Measurements from ENCODE around the gene HHIPL1. TPM values are rescaled to one million over a fixed set of nuclear protein-coding genes. Genes with fewer than 3 reads are reported as not detected.
A peak's percentile ranks its signal among the peaks of the same experiment; 100 is the strongest.
"Not testable (repeated sequence)": the region's sequence is repeated elsewhere in the genome, so short reads cannot be mapped to it uniquely, and the experiment has no call there.

HHIPL1 gene
- total and polyA plus RNA-seq, 2 experiments from 2014 or later: 0.83 to 1.2 TPM

DNA sequence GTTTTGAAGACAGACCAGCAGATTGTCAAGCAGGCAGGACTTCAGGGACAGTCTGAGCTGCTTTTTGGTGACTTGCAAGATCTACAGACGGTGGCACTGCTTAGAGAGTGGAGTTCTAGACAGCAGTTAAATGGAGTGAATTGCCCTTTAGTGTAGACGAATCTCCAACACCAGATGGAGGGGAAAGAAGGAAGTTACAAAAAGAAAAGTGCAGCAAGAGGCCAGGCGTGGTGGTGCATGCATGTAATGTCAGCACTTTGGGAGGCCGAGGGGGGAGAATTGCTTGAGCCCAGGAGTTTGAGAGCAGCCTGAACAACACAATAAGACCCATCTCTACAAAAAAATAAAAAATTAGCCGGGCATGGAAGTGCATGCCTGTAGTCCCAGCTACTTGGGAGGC, 8.4 kb upstream of the HHIPL1 start:
- H3K36me3 ChIP-seq: no peaks in the 10 kb centered on the region
- no peaks in the 10 kb centered on the region for H3K27me3 ChIP-seq
- TF ChIP-seq, protein P1, sequence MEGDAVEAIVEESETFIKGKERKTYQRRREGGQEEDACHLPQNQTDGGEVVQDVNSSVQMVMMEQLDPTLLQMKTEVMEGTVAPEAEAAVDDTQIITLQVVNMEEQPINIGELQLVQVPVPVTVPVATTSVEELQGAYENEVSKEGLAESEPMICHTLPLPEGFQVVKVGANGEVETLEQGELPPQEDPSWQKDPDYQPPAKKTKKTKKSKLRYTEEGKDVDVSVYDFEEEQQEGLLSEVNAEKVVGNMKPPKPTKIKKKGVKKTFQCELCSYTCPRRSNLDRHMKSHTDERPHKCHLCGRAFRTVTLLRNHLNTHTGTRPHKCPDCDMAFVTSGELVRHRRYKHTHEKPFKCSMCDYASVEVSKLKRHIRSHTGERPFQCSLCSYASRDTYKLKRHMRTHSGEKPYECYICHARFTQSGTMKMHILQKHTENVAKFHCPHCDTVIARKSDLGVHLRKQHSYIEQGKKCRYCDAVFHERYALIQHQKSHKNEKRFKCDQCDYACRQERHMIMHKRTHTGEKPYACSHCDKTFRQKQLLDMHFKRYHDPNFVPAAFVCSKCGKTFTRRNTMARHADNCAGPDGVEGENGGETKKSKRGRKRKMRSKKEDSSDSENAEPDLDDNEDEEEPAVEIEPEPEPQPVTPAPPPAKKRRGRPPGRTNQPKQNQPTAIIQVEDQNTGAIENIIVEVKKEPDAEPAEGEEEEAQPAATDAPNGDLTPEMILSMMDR (IDR thresholded peaks at IDR 0.05; ENCODE audit: low read depth, low read length): no peak
- no peak overlapping the region for H3K4me3 ChIP-seq
- no peaks in the 10 kb centered on the region for H3K4me1 ChIP-seq (ENCODE audit: low read depth)
- no peak for DNase-seq (ENCODE audit: low read depth in 1 of 2, low spot score in 1 of 2)
- H3K27ac ChIP-seq: no peak overlapping the region
- no peaks in the 10 kb centered on the region for H3K9me3 ChIP-seq (ENCODE audit: low read depth)

DNA sequence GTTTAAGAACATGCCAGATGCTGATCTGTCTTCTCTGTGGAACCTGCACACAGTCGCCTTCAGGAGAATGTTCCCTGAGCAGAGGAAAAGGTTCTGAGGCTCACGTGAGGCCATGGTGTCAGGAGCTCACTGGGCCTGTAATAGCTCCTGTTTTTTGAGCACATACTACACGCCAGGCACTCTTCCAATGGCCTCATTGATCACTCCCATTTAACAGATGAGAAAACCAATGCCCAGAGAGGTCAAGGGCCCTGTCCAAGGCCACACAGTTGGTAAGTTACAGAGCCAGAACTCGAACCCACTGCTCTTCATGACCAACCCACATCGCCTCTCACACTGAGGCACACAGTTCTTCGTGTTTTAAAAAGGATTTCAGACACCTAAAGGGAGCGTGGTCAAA, 7.3 kb upstream of the HHIPL1 start:
- DNase-seq (ENCODE audit: low read depth in 1 of 2, low spot score in 1 of 2): no peak
- Histone ChIP-seq H3K27me3 (no peaks in the 10 kb centered on the region), H3K4me3 (no peak overlapping the region), H3K9me3 (ENCODE audit: low read depth) (no peaks in the 10 kb centered on the region), H3K27ac (no peak overlapping the region), H3K36me3 (no peaks in the 10 kb centered on the region), H3K4me1 (ENCODE audit: low read depth) (no peaks in the 10 kb centered on the region)
- TF ChIP-seq, protein P1 (IDR thresholded peaks at IDR 0.05; ENCODE audit: low read depth, low read length): no peak

DNA sequence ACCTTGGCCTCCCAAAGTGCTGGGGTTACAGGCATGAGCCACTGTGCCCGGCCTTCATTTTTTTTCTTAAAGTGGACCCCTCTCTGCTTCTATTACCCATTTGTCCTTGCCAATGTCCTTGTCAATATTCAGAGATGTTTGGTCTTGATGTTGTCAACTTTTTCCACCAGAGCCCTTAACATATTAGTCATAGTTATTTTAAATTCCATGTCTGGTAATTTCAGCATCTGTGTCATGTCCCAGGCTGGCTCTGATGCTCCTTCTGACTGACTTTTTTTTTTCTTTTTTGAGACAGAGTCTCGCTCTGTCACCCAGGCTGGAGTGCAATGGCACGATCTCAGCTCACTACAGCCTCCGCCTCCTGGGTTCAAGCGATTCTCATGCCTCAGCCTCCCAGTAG, 2.2 kb upstream of the HHIPL1 start:
- not testable (repeated sequence) for H3K4me1 ChIP-seq (ENCODE audit: low read depth); H3K27ac ChIP-seq; DNase-seq (ENCODE audit: low read depth in 1 of 2, low spot score in 1 of 2); H3K4me3 ChIP-seq; H3K36me3 ChIP-seq; H3K9me3 ChIP-seq (ENCODE audit: low read depth)
- peaks cover 20% of the 10 kb centered on the region for H3K27me3 ChIP-seq

DNA sequence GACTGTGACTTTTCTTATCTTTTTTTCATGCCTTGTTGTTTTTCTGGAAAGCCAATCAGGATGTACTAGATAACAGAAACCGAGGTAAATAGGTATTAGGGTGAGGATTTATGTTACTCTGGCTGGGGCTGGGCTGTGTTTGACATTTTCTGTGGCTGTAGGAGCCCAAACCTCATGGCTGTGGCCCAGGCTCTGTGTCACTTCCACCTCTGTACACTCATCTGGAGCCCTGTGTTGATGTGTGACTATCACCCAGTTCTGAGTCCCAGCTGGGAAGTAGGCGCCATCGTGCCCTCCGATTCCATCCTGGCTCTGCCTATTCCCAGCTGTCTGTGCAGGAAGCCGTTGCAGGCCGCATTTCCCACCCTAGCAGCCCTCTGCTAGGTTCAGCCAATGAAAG, 1.6 kb upstream of the HHIPL1 start:
- Histone ChIP-seq H3K9me3 (ENCODE audit: low read depth) (no peaks in the 10 kb centered on the region), H3K27me3 (peaks cover 20% of the 10 kb centered on the region), H3K4me3 (no peak overlapping the region), H3K27ac (no peak overlapping the region), H3K4me1 (ENCODE audit: low read depth) (no peaks in the 10 kb centered on the region), H3K36me3 (no peaks in the 10 kb centered on the region)
- DNase-seq (ENCODE audit: low read depth in 1 of 2, low spot score in 1 of 2): no peak
- TF ChIP-seq, protein P1 (IDR thresholded peaks at IDR 0.05; ENCODE audit: low read depth, low read length): no peak

DNA sequence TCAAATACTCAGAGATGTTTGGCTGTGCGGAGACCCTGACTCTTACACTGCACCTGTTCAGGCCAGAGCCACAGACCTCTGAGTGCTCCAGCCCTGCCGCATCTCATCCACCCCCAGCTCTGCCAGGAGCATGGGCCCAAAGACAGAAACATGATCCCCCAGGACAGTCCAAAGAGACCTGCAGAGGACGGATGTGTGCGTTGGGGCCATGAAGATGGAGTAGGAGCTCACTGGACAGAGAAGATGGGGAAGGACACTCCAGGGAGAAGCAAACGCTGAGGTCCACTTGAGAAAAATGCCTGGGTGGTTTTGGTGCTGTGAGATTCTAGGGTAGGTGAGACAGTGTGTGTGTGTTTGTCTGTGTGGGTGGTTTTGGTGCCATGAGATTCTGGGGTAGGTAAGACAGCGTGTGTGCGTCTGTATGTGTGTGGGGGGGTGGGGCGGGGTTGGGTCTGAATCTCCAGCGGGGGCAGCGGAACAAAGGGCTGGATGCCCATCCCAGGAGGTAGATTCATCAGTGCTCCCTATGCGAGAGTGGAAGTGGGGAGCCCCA, 818 bp upstream of the HHIPL1 start:
- TF ChIP-seq, protein P1 (IDR thresholded peaks at IDR 0.05; ENCODE audit: low read depth, low read length): no peak
- no peak for DNase-seq (ENCODE audit: low read depth in 1 of 2, low spot score in 1 of 2)
- no peak overlapping the region for H3K4me3 ChIP-seq
- peaks cover 20% of the 10 kb centered on the region for H3K27me3 ChIP-seq
- no peaks in the 10 kb centered on the region for H3K9me3 ChIP-seq (ENCODE audit: low read depth)
- no peaks in the 10 kb centered on the region for H3K4me1 ChIP-seq (ENCODE audit: low read depth)
- H3K36me3 ChIP-seq: no peaks in the 10 kb centered on the region
- H3K27ac ChIP-seq: no peak overlapping the region

DNA sequence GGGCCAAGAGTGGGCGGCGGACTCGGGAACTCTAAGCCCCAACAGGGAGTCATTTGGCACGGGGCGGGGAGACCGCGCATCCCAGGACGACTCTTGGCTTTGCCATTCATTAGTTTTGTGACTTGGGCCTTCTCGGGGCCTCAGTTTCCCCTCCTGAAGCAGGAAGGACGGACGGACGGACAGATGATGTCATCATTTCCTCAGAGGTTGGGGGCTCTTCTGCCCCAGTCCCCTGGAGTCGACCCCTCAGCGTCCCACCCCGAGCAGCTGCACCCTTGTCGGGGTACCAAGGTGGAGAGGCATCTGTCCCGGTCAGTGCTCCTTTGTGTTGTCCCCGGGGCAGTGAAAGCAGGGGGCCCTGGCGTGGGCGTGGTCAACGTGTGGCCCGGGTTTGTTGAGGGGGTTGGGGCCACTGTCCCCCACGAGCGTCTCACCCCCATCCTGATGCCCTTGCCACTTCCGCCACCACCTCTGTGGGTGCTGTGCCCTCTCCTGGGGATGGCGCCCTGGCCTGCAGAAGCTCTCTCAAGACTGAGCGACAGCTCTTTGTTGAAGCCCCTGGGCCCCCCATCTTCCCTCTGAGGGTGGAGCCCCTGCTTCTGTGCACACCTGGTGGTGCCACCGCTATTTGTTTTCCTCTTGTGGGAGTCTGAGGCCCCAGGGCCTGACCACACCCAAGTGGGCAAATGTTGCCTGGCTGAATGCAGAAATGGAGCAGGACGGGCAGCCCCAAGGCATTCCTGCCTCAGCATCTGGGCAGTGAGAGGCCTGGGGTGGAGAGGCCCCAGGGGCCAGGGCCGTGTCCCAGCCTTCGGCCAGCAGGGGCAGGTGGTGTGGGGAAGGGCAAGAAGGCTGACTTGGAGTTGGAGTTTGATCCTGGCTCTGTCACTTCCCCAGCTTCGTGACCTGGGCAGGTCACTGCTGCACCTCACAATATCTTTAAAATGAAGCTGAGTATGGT, 896 bp downstream of the HHIPL1 start:
- H3K4me3 ChIP-seq: peak overlapping the region; percentile 11
- no peaks in the 10 kb centered on the region for H3K9me3 ChIP-seq (ENCODE audit: low read depth)
- TF ChIP-seq, protein P1 (IDR thresholded peaks at IDR 0.05; ENCODE audit: low read depth, low read length): no peak
- peaks cover 20% of the 10 kb centered on the region for H3K27me3 ChIP-seq
- no peak for DNase-seq (ENCODE audit: low read depth in 1 of 2, low spot score in 1 of 2)
- no peak overlapping the region for H3K27ac ChIP-seq
- H3K36me3 ChIP-seq: no peaks in the 10 kb centered on the region
- H3K4me1 ChIP-seq (ENCODE audit: low read depth): no peaks in the 10 kb centered on the region

Data from cardiac muscle cell (in vitro differentiated cells and primary cell).